GM12878 (cell line): ENCODE results near the gene METTL5. TPM values are rescaled to one million over a fixed set of nuclear protein-coding genes. Genes with fewer than 3 reads are reported as not detected.
"Not testable (repeated sequence)": the region's sequence is repeated elsewhere in the genome, so short reads cannot be mapped to it uniquely, and the experiment has no call there.

Source experiments
- ATAC-seq: fragments of 200-7000 bp; cut with Tn5 transposase; 3 replicates; pipeline ENCODE4 v1.9.1; 2020; ENCODE audit warnings: mild to moderate bottlenecking, moderate library complexity
- BruUV-seq: library from RNA; stranded (reverse); fragments of 400-500 nt; replicated peaks from 2 replicates; lab custom pipeline; 2021; lab: Mats Ljungman, UMichigan
- CTCF ChIA-PET: fragments of 300-600 bp; sonication (Branson Sonifier 250); formaldehyde crosslinking; extraction: SDS; loops from one replicate; lab custom pipeline; 2021; ENCODE audit warnings: inconsistent platforms; lab: Yijun Ruan, JAX
- POLR2A ChIA-PET: fragments of 350-600 bp; formaldehyde crosslinking; extraction: SDS; loops from one replicate; lab custom pipeline; 2021; ENCODE audit warnings: inconsistent platforms; lab: Charles Lee
- RAD21 ChIA-PET: fragments of 300-600 bp; sonication (Branson Sonifier 250); formaldehyde crosslinking; loops from one replicate; lab custom pipeline; 2023; ENCODE audit warnings: antibody characterized with exemption; ENCODE audit not compliant: unreplicated experiment; lab: Charles Lee
- SMC1A ChIA-PET: fragments of 300-600 bp; sonication (Branson Sonifier 250); formaldehyde crosslinking; loops from one replicate; lab custom pipeline; 2023; ENCODE audit not compliant: unreplicated experiment, uncharacterized antibody; lab: Charles Lee
- DNase-seq: peaks from one replicate; pipeline ENCODE4 v3.0.0-alpha.2; 2011; ENCODE audit warnings: low read depth, low spot score
- FAIRE-seq: peaks from 3 replicates; lab custom pipeline; 2011; peaks lifted over from hg19 to GRCh38; lab: Jason Lieb, UNC
- H2AFZ ChIP-seq: 2 replicates; pipeline ENCODE4 v1.6.0; 2011; ENCODE audit warnings: low read depth, low read length, control low read depth; ENCODE audit not compliant: control insufficient read depth
- H3K27ac ChIP-seq: 2 replicates; pipeline ENCODE4 v1.5.1; 2011; ENCODE audit warnings: control low read depth; ENCODE audit not compliant: control insufficient read depth, insufficient read depth
- H3K27me3 ChIP-seq, 2 experiments: replicated peaks in 1 of 2; 2 replicates each; pipeline versions ENCODE4 v1.6.0 to v1.6.1; 2011; ENCODE audit warnings: low read length in 1 of 2; ENCODE audit not compliant: control insufficient read depth in 2 of 2, insufficient read depth in 2 of 2
- H3K36me3 ChIP-seq, 2 experiments: 2 replicates each; pipeline ENCODE4 v1.5.1; 2011; ENCODE audit warnings: low read length in 1 of 2; ENCODE audit not compliant: control insufficient read depth in 2 of 2, insufficient read depth in 2 of 2
- H3K4me1 ChIP-seq: 2 replicates; pipeline ENCODE4 v1.6.1; 2011; ENCODE audit warnings: mild to moderate bottlenecking, low read length, moderate library complexity, mixed read lengths; ENCODE audit not compliant: control insufficient read depth, insufficient read depth
- H3K4me2 ChIP-seq: 2 replicates; pipeline ENCODE4 v1.6.0; 2011; ENCODE audit warnings: control low read depth; ENCODE audit not compliant: control insufficient read depth, insufficient read depth
- H3K4me3 ChIP-seq: fragments of 200-600 bp; sonication (generic); 2 replicates; pipeline ENCODE4 v1.5.1; 2016
- H3K79me2 ChIP-seq: 2 replicates; pipeline ENCODE4 v1.6.0; 2011; ENCODE audit warnings: low read length; ENCODE audit not compliant: control insufficient read depth, insufficient read depth
- H3K9ac ChIP-seq: 2 replicates; pipeline ENCODE4 v1.8.0; 2011; ENCODE audit warnings: low read length, control low read depth, mixed read lengths; ENCODE audit not compliant: control insufficient read depth, insufficient read depth
- H3K9me3 ChIP-seq: replicated peaks from 3 replicates; pipeline ENCODE4 v1.5.1; 2011; ENCODE audit warnings: mild to moderate bottlenecking, low read length; ENCODE audit not compliant: control insufficient read depth, insufficient read depth
- H4K20me1 ChIP-seq: 2 replicates; pipeline ENCODE4 v1.6.0; 2011; ENCODE audit not compliant: control insufficient read depth, insufficient read depth
- CEBPB ChIP-seq, 2 experiments: fragments of 150-350 bp in 1 of 2; IDR thresholded peaks; 2 replicates each; pipeline ENCODE4 v1.6.1; 2012 to 2014; ENCODE audit warnings: low read depth in 2 of 2, low read length in 2 of 2, borderline replicate concordance in 1 of 2, inconsistent platforms in 1 of 2
- WRNIP1 ChIP-seq: IDR thresholded peaks from 2 replicates; pipeline ENCODE4 v1.6.1; 2011; ENCODE audit warnings: low read depth, low read length, improper control_type of control experiment, borderline replicate concordance
- whole genome bisulfite sequencing: methylation state at CpG from one replicate; pipeline ENCODE4 v1.1.6; 2016; ENCODE audit warnings: low lambda C conversion rate; ENCODE audit not compliant: insufficient replicate concordance, insufficient coverage; ENCODE audit errors: missing lambda C conversion rate; 5-methylcytosine and 5-hydroxymethylcytosine counted together
- in situ Hi-C: fragments of 300-500 bp; cut with MboI; formaldehyde crosslinking; loops from 9 replicates; pipeline ENCODE4 v1.14.3; 2018; ENCODE audit warnings: mixed read lengths
- intact Hi-C: fragments of 100-400 bp; cut with micrococcal nuclease; formaldehyde crosslinking; loops from one replicate; pipeline ENCODE4 v1.14.2; 2022; ENCODE audit not compliant: unreplicated experiment
- polyA plus RNA-seq, 11 experiments: library from polyadenylated mRNA; depleted of rRNA in 4 of 11; unstranded in 6 of 11; stranded (reverse) in 5 of 11; fragments of >200 nt; fragmentation: Nextera tagmentation in 4 of 11; fragmentation: Illumina TruSeq in 1 of 11; extraction: Ambion mirVana in 4 of 11; extraction: Trizol in 1 of 11; gene quantifications; 1 replicate in 1 of 11; 2 replicates in 10 of 11; pipeline versions ENCODE4 v1.2.1 to v1.2.3, GENCODE V29; 2011 to 2016; ENCODE audit warnings: inconsistent platforms in 2 of 11, missing spikeins in 2 of 11, low read depth in 1 of 11
- total RNA-seq, 4 experiments: library from RNA; depleted of rRNA in 3 of 4; stranded (reverse); fragments of >200 nt in 3 of 4; fragmentation: Illumina TruSeq in 1 of 4; extraction: Trizol in 1 of 4; gene quantifications; 2 replicates each; pipeline versions ENCODE4 v1.2.1 to v1.2.3, GENCODE V29; 2013 to 2021
- TF ChIP-seq, protein P1 (sequence below): IDR thresholded peaks from 2 replicates; pipeline ENCODE4 v1.6.1; 2011; ENCODE audit warnings: borderline replicate concordance, low read depth, mild to moderate bottlenecking, moderate library complexity, low read length; ENCODE audit not compliant: insufficient read depth, poor library complexity, severe bottlenecking

The METTL5 gene
- total and polyA plus RNA-seq, 10 of the 15 experiments (the other 5 are each of a cell fraction or from before 2014, with no cell fraction given), result 55.0 to 204 (median 87.4) TPM

DNA sequence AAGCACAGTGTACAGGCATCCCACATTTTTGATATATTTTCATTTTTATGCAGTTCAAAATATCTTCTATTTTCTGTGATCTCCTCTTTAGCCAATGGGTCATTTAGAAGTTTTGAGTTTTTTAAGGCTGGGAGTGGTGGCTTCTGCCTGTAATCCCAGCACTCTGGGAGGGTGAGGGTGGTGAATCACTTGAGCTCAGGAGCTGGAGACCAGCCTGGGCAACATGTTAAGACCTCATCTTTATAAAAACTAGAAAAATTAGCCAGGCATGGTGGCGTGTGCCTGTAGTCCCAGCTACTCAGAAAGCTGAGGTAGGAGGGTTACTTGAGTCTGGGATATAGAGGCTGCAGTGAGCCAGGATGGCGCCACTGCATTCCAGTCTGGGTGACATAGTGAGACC lies 20.3 kb upstream of the METTL5 start (continued):
- TF ChIP-seq, protein P1, sequence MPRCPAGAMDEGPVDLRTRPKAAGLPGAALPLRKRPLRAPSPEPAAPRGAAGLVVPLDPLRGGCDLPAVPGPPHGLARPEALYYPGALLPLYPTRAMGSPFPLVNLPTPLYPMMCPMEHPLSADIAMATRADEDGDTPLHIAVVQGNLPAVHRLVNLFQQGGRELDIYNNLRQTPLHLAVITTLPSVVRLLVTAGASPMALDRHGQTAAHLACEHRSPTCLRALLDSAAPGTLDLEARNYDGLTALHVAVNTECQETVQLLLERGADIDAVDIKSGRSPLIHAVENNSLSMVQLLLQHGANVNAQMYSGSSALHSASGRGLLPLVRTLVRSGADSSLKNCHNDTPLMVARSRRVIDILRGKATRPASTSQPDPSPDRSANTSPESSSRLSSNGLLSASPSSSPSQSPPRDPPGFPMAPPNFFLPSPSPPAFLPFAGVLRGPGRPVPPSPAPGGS, result no peak

DNA sequence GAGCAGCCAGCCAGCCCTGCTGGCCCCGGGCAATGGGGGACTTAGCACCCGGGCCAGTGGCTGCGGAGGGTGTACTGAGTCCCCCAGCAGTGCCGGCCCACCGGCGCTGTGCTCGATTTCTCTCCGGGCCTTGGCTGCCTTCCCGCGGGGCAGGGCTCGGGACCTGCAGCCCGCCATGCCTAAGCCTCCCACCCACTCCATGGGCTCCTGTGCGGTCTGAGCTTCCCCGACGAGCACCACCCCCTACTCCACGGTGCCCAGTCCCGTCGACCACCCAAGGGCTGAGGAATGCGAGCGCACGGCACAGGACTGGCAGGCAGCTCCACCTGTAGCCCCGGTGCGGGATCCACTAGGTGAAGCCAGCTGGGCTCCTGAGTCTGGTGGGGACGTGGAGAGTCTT lies 16.9 kb upstream of the METTL5 start:
- H4K20me1 ChIP-seq, H3K4me3 ChIP-seq, H3K27me3 ChIP-seq, ATAC-seq, H3K4me2 ChIP-seq, in situ Hi-C loops, POLR2A ChIA-PET, H2AFZ ChIP-seq, H3K9ac ChIP-seq, H3K27ac ChIP-seq, intact Hi-C loops, DNase-seq, BruUV-seq, FAIRE-seq, H3K9me3 ChIP-seq, H3K4me1 ChIP-seq, RAD21 ChIA-PET, H3K36me3 ChIP-seq, SMC1A ChIA-PET, H3K79me2 ChIP-seq: not testable (repeated sequence)
- 98% methylated on average over 14 of the region's 24 CpGs for WGBS
- CTCF ChIA-PET, result interaction anchor here (0.9 kb wide), 1 partner anchor 19 kb away, joined by 3 read pairs; no protein-coding TSS in a partner anchor

DNA sequence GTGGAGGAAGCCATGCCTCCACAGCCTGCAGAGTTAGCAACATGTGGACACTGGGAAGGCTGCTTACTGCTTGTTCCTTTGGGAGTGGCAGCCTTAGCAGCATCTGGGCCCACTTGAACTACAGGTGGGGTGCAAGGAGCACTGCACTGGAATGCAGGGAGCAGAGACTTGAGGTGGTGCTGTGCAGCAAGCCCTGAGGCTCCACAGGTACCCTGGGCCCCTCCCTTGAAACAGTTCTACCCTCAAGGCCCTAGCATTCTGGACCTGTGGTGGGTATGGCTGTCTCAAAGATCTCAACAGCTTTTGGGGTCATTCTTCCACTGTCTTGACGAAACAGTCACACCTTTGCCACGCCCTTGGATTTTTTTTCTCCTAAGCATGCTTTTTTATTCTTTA lies 16.0 kb upstream of the METTL5 start:
- no TSS peak for BruUV-seq
- POLR2A ChIA-PET, result no interaction called here
- CTCF ChIA-PET, result no interaction called here

More for the DNA sequence above, 16.0 kb upstream of the METTL5 start:
- H3K27me3 ChIP-seq, result no peaks in the 10 kb centered on the region
- no peaks in the 10 kb centered on the region; a peak in 1 of 4 replicates for H3K36me3 ChIP-seq
- in situ Hi-C loops, result no loop called here
- H3K9ac ChIP-seq, result no peak overlapping the region
- WGBS, result 98% methylated on average over 2 of the region's 2 CpGs
- TF ChIP-seq CEBPB (IDR thresholded peaks at IDR 0.05; ENCODE audit: borderline replicate concordance in 1 of 2, low read depth in 2 of 2, low read length in 2 of 2) (no peak), WRNIP1 (no peak)
- TF ChIP-seq, all 136 proteins: peak for 0
- ATAC-seq, result no peak
- Histone ChIP-seq H3K4me3 (no peak overlapping the region), H3K79me2 (no peaks in the 10 kb centered on the region), H4K20me1 (no peaks in the 10 kb centered on the region), H3K9me3 (no peaks in the 10 kb centered on the region), H3K27ac (no peak overlapping the region), H2AFZ (no peak overlapping the region), H3K4me2 (no peak overlapping the region), H3K4me1 (no peaks in the 10 kb centered on the region)
- RAD21 ChIA-PET, result no interaction called here
- no peak for FAIRE-seq
- no peak for DNase-seq
- intact Hi-C loops, result no loop called here
- SMC1A ChIA-PET, result interaction anchor here (0.6 kb wide), 1 partner anchor 20 kb away, joined by 3 read pairs; no protein-coding TSS in a partner anchor
